T-helper 2 cell (primary cell): ENCODE measurements around the gene NTSR2.
"Not testable (repeated sequence)": the region's sequence is repeated elsewhere in the genome, so short reads cannot be mapped to it uniquely, and the experiment has no call there.

Source experiments
- DNase-seq, 5 experiments: peaks; one replicate each; pipeline versions ENCODE4 v3.0.0 to v3.0.0-alpha.2; 2012 to 2022

The NTSR2 gene

GRCh38 chr2:11679486-11680181 is 9.6 kb upstream of the NTSR2 start:
- no peak for DNase-seq

- DNase-seq: no peak
Observed at GRCh38 chr2:11679016-11679415, 9.0 kb upstream of the NTSR2 start.

GRCh38 chr2:11678306-11678960 is 8.4 kb upstream of the NTSR2 start:
- no peak for DNase-seq

- no peak for DNase-seq
Observed at GRCh38 chr2:11677136-11678055, 7.4 kb upstream of the NTSR2 start.

- DNase-seq: no peak
Observed at GRCh38 chr2:11676640-11677039, 6.6 kb upstream of the NTSR2 start.

- DNase-seq: no peak
Observed at GRCh38 chr2:11675423-11676112, 5.6 kb upstream of the NTSR2 start.

GRCh38 chr2:11674983-11675382 is 5.0 kb upstream of the NTSR2 start:
- DNase-seq: no peak

- DNase-seq: no peak
Observed at GRCh38 chr2:11672407-11672806, 2.4 kb upstream of the NTSR2 start.

GRCh38 chr2:11667866-11668637 is 1.9 kb downstream of the NTSR2 start:
- DNase-seq: no peak

- DNase-seq: no peak
Observed at GRCh38 chr2:11667194-11667593, 2.8 kb downstream of the NTSR2 start.

- DNase-seq: no peak
Observed at GRCh38 chr2:11665510-11666362, 4.3 kb downstream of the NTSR2 start.

- DNase-seq: no peak
Observed at GRCh38 chr2:11665028-11665427, 5.0 kb downstream of the NTSR2 start.

GRCh38 chr2:11663427-11663826 is 6.6 kb downstream of the NTSR2 start:
- DNase-seq: no peak

GRCh38 chr2:11662882-11663281 is 7.1 kb downstream of the NTSR2 start:
- DNase-seq: no peak

GRCh38 chr2:11661891-11662435 is 8.0 kb downstream of the NTSR2 start:
- DNase-seq: no peak

GRCh38 chr2:11660396-11660795 is 9.6 kb downstream of the NTSR2 start:
- DNase-seq: not testable (repeated sequence)

- DNase-seq: no peak
Observed at GRCh38 chr2:11659851-11660250, 10.1 kb downstream of the NTSR2 start.

GRCh38 chr2:11659115-11659475 is 10.9 kb downstream of the NTSR2 start:
- no peak for DNase-seq

- no peak for DNase-seq
Observed at GRCh38 chr2:11658208-11659114, 11.5 kb downstream of the NTSR2 start.

GRCh38 chr2:11657646-11658045 is 12.3 kb downstream of the NTSR2 start:
- DNase-seq: no peak
